ENCODE data around the gene DCAF17.

Gene DCAF17

GRCh38 chr2:171533331-171533730 is 99.3 kb downstream of the DCAF17 start:
- in situ Hi-C loops (cut with MboI; ENCODE audit: low sequenced_read_pairs): no loop called here

Measured in HL-60/S4 treated with phorbol 12-myristate 13-acetate at 8.2 ng/mL for 4 days and 3 days (cell line).